Measurements from ENCODE around the gene MNT. TPM values are rescaled to one million over a fixed set of nuclear protein-coding genes. Genes with fewer than 3 reads are reported as not detected.
A peak's percentile ranks its signal among the peaks of the same experiment; 100 is the strongest.

The MNT gene
- polyA plus RNA-seq, 1 experiment, result 3.1 TPM

DNA sequence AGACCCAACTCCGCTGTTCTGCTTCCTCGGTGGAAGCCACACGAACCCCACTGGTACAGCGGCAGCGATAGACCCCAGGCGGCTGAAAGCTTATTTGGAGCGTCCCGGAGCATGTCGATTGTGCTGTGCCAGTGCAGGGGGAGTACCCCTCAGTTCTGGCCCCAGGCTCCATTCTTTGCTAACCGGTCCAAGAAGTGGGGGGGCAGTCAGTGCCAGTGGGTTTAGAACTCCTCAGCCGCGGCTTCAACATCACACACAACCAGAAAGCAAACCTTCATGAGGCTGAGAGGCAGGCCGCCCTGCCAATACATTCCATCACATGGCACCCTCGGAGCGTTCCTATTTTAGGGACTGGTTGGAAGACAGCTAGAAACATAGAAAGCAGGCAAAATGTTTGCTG, 1.7 kb upstream of the MNT start:
- ChIA-PET CTCF (interaction anchor here (0.9 to 8.4 kb wide), 3 partner anchors 11 to 19 kb away, joined by 3 to 77 read pairs (median 18); no protein-coding TSS in a partner anchor), POLR2A (no interaction called here)
- H3K27me3 ChIP-seq (ENCODE audit: control insufficient read depth, insufficient read depth, low read length), result no peaks in the 10 kb centered on the region
- H3K4me3 ChIP-seq (ENCODE audit: low read depth, low read length), result peak overlapping the region; percentile 41
- TF ChIP-seq, protein P1, sequence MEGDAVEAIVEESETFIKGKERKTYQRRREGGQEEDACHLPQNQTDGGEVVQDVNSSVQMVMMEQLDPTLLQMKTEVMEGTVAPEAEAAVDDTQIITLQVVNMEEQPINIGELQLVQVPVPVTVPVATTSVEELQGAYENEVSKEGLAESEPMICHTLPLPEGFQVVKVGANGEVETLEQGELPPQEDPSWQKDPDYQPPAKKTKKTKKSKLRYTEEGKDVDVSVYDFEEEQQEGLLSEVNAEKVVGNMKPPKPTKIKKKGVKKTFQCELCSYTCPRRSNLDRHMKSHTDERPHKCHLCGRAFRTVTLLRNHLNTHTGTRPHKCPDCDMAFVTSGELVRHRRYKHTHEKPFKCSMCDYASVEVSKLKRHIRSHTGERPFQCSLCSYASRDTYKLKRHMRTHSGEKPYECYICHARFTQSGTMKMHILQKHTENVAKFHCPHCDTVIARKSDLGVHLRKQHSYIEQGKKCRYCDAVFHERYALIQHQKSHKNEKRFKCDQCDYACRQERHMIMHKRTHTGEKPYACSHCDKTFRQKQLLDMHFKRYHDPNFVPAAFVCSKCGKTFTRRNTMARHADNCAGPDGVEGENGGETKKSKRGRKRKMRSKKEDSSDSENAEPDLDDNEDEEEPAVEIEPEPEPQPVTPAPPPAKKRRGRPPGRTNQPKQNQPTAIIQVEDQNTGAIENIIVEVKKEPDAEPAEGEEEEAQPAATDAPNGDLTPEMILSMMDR (IDR thresholded peaks at IDR 0.05; ENCODE audit: insufficient read depth, low read depth, low read length), result no peak
- DNase-seq (ENCODE audit: low read depth), result no peak
- peaks cover 1% of the 10 kb centered on the region; the same call in 1 of the 2 replicates for H3K36me3 ChIP-seq (ENCODE audit: control insufficient read depth, insufficient read depth, low read length)

DNA sequence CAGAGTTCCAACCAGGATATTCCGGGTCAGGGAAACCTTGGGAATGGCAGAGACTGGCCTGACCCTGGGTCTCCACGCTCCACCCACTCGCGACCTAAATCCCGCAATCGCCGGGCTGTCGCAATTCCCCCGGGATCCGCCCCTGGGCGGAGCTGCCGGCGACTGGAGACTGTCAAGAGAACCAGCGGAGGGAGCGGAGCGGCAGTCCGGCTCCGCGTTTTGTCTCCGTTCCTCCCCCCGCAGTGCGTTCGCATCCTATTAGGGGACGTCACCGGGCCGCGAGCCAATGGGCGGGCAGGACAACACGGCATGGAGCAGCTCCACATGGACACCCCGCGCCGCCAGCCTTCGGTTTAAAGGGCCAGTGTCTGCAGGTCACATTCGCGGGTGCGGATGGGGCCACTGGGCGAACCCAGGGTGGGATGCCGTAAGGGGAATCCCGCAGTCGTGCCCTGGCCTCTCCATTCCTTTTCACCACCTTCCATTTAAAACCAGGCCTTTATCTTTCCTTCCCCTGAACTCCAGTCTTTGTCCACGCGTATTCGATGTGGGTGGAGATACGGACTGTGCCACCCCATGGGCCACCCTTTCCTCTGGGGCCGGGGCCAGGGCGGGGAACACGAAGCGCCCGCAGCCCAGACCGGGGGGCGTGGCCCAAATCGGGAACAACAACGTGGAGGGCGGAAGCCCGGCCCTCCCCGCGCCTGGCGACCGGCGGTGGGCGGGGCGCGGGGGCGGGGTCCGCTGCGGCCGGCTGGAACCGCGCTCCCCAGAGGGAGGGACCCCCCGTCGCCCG, 764 bp upstream of the MNT start:
- H3K4me3 ChIP-seq (ENCODE audit: low read depth, low read length), result peak overlapping the region; percentile 51
- no peaks in the 10 kb centered on the region for H3K27me3 ChIP-seq (ENCODE audit: control insufficient read depth, insufficient read depth, low read length)
- peaks cover 1% of the 10 kb centered on the region; the same call in 1 of the 2 replicates for H3K36me3 ChIP-seq (ENCODE audit: control insufficient read depth, insufficient read depth, low read length)
- TF ChIP-seq, protein P1 (IDR thresholded peaks at IDR 0.05; ENCODE audit: insufficient read depth, low read depth, low read length), result no peak
- DNase-seq (ENCODE audit: low read depth), result peak; percentile 97
- ChIA-PET CTCF (interaction anchor here (0.6 to 8.4 kb wide), 4 partner anchors 10 to 170 kb away, joined by 3 to 77 read pairs (median 4); no protein-coding TSS in a partner anchor), POLR2A (interaction anchor here (0.5 to 1.1 kb wide), 4 partner anchors 10 to 1202 kb away, joined by 3 read pairs; no protein-coding TSS in a partner anchor)

DNA sequence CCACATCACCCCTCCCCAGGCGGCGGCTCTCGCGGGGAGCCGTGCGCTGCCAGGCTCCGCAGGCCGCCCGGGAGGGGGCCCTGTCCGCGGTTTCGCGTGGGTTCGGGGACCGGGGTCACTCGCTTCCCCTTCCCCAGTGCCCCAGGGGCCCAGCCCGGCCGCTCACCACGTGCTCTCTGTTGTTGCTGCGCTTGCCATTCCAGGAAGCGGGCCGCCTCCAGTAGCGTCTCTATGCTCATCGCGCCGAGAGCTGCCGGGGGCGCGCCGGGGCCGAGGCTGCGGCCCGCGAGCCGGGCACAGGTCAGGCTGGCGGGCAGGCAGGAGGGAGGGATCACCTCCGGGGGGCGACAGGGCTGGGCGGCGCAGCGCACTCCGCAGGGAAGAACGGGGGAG, 390 bp downstream of the MNT start:
- Histone ChIP-seq H3K4me3 (ENCODE audit: low read depth, low read length) (peak overlapping the region; percentile 99), H3K27me3 (ENCODE audit: control insufficient read depth, insufficient read depth, low read length) (no peaks in the 10 kb centered on the region), H3K36me3 (ENCODE audit: control insufficient read depth, insufficient read depth, low read length) (peaks cover 1% of the 10 kb centered on the region; the same call in 1 of the 2 replicates)
- CTCF ChIA-PET, result interaction anchor here (0.6 to 1.5 kb wide), 3 partner anchors 18 to 310 kb away, joined by 3 to 8 read pairs (median 3); no protein-coding TSS in a partner anchor
- TF ChIP-seq, protein P1 (IDR thresholded peaks at IDR 0.05; ENCODE audit: insufficient read depth, low read depth, low read length), result no peak
- DNase-seq (ENCODE audit: low read depth), result no peak
- POLR2A ChIA-PET, result no interaction called here

DNA sequence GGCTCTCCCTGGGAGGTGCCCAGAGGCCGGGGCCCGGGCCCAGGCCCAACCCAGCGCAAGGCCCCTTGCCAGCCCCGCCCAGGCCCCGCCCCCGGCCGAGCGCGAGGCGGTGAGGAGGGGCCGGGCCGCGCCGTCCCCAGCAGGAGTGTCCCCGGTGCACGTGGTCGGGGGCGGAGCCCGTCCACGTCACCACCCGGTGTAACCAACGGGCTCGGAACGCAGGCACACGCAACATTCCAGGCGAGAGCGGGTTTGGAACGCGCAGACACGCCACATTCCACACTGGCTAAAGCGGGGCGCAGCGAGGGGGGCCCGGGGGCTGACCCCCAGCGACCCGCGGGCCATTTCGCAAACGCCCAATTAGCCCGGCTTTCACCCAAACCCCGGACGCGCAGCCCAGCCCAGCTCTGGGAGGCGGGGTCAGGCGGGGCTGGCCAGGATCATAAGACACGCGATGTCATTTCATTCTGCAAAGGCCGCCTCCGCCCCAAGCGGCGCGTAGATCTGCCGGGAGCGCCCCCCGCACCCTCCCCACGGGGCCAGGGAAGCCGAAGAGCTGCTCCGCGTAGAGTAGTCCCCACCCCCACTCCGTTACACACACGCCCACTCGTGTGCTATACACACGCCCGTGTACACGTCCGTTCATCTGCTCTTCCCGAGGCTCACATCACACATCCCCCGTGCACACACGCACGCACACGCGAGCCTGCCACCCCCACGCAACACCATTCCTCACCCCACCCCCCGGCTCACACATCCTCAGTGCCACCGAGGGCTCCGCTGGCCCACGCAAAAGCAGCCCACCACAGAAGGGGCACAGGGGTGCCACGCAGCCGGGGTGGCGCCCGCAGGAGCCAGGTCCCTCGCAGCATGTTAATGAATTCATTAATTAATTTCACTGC, 1.0 kb downstream of the MNT start:
- Histone ChIP-seq H3K27me3 (ENCODE audit: control insufficient read depth, insufficient read depth, low read length) (no peaks in the 10 kb centered on the region), H3K36me3 (ENCODE audit: control insufficient read depth, insufficient read depth, low read length) (peaks cover 1% of the 10 kb centered on the region; the same call in 1 of the 2 replicates), H3K4me3 (ENCODE audit: low read depth, low read length) (peak overlapping the region; percentile 99)
- ChIA-PET CTCF (interaction anchor here (0.6 to 1.5 kb wide), 4 partner anchors 17 to 311 kb away, joined by 3 to 8 read pairs (median 4); no protein-coding TSS in a partner anchor), POLR2A (no interaction called here)
- TF ChIP-seq, protein P1 (IDR thresholded peaks at IDR 0.05; ENCODE audit: insufficient read depth, low read depth, low read length), result no peak
- peak; percentile 73 for DNase-seq (ENCODE audit: low read depth)

Measured in BJ (cell line).